ENCODE measurements around the gene B3GAT2.
"Not testable (repeated sequence)": the region's sequence is repeated elsewhere in the genome, so short reads cannot be mapped to it uniquely, and the experiment has no call there.

B3GAT2 gene, protein sequence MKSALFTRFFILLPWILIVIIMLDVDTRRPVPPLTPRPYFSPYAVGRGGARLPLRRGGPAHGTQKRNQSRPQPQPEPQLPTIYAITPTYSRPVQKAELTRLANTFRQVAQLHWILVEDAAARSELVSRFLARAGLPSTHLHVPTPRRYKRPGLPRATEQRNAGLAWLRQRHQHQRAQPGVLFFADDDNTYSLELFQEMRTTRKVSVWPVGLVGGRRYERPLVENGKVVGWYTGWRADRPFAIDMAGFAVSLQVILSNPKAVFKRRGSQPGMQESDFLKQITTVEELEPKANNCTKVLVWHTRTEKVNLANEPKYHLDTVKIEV

DNA sequence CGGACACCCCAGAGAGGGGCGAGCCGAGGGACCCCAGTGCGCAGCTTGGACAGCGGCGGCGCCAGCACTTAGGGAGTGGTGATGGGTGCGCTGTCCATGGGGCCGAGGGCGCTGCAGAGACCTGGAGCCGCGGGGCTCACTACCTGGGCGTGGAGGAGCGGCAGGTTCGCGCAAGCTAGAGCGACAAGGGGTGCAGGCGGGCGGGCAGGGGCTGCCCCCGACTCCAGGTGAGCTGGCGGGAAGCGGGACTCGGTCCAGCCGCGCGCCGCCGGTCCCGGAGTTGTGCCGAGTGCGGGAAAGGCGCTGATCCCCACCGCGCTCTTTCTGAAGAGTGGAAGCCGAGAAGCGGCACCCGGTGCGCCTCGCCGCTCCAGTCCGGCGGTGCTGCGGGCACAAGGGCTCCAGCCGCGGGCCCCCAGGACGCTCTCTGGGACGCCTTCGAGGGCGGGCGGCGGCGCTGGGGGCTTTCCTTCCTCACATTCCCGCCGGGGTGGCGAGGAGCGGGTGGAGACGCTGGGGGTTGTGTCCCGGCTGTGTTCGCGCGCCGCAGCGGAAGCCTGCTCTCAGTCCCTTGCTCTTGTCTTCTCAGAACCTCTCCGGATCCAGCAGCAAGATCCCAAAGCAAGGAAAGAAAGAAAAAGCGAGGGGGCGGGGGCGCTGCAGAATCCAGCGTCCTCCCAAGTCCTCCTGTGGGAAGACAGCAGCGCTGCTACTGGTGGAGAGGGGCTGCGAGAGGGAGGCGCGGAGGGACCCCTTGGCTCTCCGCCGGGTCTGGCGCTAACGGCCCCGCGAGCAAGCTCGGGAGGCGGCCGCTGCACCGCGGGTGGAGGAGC, at the start of gene B3GAT2:
B3GAT2 (minus strand) TSS at position 610 of the 833 bp plus-strand sequence. CDS start 631 bp downstream, outside the sequence.
- peak; percentile 9 for DNase-seq

DNA sequence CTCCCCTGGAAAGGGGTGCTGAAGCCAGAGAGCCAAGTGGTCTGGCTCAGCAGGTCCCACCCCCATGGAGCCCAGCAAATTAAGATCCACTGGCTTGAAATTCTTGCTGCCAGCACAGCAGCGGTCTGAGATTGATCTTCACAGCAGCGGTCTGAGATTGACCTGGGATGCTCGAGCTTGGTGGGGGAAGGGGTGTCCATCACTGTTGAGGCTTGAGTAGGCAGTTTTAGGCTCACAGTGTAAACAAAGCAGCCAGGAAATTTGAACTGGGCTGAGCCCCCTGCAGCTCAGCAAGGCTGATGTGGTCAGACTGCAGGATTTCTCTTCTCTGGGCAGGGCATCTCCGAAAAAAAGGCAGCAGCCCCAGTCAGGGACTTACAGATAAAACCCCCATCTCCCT, 41.3 kb upstream of the B3GAT2 start:
- no peak for DNase-seq

DNA sequence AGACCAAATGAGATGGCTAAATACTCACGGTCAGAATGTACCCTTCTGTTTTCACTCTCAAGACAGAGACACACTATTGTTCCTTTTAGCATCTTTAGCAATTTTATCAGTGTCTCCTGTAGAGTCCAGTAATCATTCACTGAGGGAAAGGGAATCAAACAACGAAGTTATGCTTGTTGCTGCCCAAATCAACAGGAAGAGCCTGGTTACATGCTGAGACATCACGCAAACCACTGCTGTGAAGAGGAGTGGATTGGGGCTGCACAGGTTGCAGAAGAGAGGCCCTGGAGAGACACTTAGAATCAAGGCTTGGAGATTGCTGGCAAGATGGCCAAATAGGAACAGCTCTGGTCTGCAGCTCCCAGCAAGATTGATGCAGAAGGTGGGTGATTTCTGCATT, 40.5 kb upstream of the B3GAT2 start:
- no peak for DNase-seq

DNA sequence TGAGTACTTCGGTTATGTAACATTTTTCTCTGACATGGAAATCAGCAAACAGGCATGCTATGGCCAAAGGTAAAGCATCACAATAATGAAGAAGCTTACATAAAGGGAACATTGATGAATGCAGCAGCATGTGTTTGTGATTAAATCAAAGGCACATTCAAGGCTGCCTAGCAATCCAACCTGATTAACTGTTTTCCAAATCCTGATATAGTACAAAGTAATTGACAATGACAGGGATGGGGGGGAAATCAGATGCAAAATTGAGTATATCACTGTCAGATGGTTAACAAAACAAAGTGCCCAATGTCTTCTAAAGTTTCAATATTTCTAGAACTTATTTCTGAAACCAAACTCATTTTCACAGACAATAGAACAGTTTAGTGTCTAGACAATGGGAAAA, 39.2 kb upstream of the B3GAT2 start:
- DNase-seq: no peak

DNA sequence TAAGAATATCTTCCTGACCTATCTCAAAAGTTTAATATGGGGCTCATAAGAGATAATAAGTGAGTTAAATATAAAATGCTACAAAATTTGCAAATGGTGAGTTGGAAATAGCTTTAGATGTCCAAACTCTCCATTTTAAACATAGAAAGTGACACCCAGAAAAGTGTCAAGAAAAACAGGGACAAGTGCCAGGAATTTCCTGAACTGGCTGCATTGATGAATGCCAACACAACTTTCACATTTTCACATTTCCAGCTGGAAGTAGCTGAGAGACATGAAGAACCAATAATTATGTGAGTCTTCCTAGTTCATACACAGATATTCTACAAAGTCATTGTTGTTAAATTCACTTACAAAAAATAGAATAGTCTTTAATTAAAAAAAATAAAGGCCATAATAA, 38.6 kb upstream of the B3GAT2 start:
- no peak for DNase-seq

DNA sequence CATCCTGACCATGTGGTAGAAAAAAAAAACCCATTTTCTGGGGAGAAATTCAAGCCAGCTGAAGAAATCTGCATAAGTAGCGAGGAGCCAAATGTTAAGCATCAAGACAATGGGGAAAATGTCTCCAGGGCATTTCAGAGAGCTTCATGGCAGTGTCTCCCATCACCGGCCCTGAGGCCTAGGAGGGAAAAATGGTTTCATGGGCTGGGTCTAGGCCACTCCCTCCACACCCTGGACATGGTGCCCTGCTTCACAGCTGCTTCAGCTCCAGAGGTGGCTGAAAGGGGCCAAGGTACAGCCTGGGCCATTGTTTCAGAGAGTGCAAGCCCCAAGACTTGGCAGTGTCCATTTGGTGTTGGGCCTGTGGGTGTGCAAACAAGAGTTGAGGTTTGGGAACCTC, 34.4 kb upstream of the B3GAT2 start:
- DNase-seq: no peak

DNA sequence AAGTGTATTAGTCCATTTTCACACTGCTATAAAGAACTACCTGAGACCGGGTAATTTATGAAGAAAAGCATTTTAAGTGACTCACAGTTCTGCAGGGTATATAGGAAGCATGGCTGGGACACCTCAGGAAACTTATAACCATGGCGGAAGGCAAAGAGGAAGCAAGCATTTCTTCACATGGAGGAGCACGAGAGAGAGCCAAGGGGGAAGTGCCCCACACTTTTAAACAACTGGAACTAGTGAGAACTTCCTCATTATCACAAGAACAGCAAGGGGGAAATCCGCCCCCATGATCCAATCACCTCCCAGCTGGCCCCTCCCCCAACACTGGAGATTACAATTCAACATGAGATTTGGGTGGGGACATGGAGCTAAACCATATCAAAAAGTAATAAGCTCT, 28.3 kb upstream of the B3GAT2 start:
- DNase-seq: no peak

DNA sequence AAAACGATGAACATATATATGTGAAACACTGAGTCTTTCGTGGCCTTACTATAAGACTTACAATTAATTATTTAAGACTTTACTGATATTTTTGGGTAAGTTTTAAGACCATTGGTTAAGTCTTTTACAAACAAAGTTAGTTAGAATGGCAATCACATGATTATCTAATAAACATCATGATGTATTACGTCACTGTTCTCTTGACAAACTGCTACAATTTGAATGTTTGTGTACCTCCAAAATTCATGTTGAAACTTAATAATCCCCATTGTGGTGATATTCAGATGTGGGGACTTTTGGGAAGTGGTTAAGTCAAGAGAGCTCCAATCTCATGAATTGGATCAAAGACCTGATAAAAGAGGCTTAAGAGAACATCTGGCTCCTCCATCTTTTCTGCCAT, 25.9 kb upstream of the B3GAT2 start:
- no peak for DNase-seq

DNA sequence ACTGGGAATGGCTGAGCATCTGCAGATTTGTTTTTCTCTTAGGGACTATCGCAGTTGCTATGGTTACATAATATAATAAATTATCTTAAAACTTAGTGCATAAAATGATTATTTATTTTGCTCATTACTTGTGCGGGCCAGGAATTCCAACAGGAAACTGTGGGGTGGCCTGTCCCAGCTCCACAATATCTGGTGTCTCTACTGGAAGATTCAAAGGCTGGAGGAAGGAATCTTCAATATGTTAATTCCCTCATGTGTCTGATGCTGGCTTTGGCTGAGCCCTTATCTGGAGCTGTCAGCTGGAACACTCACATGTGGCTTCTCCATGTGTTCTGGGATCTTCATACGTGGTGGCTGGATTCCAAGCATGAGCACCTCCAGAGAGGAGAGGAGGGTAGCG, 23.9 kb upstream of the B3GAT2 start:
- DNase-seq: no peak

DNA sequence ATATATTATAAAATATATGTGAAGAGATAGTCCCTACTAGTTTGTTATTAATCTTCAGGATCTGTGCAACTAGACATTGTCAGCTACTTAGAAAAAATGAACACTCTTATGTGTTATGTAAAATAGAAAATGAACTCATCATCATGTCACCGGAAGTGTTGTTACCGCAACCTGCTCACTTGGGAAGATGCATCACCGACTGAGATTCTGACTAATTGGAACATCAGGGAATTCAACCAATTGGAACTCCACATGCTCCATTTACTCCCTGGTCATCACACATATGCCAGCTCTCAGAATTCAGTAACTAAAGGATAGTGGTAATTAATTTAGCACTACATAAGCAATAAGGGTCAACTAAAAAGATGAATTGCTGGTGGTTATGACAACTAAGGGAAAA, 16.7 kb upstream of the B3GAT2 start:
- no peak for DNase-seq

DNA sequence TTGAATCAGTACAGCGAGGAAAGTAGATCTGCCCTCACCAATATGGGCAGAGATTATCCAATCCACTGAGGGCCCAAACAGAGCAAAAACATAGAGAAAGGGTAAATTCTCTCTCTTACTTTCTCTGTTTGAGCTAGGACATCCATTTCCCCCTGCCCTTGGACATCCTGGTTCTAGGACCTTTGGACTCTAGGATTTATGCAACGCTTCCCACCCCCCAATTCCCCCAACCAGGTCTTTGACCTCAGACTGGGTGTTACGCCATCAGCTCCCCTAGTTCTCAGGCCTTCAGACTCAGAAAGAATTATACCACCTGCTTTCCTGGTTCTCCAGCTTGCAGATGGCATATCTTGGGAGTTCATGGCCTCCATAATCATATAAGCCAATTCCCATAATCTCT, 10.2 kb upstream of the B3GAT2 start:
- no peak for DNase-seq

DNA sequence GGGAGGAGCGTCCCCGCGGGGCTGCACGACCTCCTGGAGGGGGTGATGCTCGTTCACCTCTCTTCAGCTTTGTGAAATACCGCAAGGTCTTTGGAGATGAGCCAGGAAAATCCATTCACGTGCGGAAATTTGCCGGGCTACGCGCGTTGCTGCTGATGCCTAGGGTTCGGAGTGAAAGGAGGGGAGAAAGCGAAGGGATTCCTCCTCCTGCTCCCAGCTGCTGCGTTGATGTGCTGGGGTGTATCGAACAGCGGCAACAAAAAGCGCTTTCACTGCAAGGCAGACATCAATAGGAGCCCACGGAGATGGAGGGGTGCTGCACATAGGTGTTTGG, 391 bp upstream of the B3GAT2 start:
- DNase-seq: no peak

DNA sequence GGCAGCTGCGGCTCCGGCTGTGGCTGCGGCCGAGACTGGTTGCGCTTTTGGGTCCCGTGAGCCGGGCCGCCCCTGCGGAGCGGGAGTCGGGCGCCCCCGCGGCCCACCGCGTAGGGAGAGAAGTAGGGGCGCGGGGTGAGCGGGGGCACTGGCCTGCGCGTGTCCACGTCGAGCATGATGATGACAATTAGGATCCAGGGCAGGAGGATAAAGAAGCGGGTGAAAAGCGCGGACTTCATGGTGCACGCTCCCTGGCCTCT, 739 bp downstream of the B3GAT2 start:
- DNase-seq: no peak

DNA sequence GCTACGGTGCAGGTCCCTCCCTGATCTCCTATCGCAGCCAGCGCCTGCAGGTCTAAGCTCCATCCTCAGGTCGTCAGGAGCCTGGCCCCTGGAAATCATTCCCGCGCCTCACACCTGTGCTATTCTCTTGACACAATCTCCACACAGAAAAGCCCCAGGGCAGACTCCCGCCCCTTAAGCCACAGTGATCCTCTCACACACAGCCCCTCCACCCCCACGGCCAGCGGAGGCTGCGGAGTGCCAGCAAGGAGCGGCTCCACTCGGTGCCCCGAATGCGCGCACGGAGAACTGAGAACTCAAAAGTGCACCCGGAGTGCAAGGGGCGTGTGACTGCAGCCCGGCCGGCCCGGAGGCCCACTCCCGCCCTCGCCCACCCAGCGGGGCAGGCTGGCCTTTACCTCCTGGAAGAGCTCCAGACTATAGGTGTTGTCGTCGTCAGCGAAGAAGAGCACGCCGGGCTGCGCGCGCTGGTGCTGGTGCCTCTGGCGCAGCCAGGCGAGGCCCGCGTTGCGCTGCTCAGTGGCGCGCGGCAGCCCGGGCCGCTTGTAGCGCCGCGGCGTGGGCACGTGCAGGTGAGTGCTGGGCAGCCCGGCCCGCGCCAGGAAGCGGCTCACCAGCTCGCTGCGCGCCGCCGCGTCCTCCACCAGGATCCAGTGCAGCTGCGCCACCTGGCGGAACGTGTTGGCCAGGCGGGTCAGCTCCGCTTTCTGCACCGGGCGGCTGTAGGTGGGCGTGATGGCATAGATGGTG, 1.2 kb downstream of the B3GAT2 start:
- DNase-seq: peak; percentile 92 to 94

DNA sequence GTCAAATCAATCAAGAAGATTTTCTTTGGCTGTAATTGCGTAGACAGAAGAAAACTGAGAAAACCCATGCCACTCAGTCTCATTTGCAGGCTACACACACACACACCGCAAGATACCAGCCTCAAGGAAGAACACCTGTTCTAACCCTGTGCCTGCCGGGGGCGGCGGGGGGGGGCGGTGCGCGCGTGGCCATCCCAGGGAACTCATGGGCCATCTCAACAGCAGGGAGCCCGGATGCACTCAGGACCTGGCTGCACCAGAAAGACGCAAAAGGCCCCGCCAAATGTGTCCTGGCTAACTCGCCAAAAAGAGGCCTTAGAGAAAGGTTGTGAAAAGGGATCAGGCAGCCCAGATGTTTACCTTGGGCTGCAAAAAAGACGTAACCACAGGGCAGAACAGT, 2.1 kb downstream of the B3GAT2 start:
- no peak for DNase-seq

DNA sequence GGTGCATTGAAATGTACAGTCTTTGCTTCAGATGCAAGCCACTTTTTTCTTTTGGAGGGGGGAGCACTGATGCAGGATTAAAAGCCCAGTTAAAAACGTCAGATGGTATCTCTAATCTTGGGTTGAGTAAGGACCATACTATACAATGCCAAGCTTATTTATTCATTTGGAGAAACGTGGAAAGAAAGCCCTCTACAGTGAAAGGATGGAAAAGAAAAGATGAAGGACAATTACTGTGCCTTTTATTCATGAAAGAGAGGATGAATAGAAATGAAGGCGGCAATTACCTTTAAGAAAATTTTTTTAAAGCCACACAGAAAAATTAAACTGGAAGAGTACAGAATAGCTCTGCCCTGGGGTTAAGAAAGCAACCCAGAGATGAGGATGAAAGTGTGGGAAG, 2.7 kb downstream of the B3GAT2 start:
- DNase-seq: no peak

DNA sequence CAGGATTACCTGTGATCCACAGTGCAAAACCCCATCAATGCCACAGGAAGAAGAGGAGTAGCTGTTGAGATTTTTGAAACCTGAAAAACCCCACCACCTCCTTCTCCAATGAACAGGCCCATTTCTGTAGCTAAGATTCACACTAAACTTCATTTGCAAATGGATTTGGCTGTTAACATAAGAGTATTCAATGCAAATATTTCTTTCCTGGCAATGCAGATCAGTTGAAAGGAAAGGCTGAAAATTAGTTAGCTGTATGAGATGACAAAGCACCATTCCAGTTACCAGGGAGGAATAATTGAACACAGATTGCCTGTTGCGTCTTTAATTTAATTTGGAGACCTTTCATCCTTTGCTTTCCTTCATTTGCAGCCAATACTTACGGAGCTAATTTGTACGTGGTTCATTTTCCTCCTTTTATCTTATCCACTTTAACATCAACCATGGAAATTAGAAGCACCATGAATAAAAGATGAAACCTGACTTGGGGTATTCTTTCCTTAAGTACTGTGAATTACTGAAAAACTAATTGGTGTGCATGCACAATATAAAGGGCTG, 4.2 kb downstream of the B3GAT2 start:
- no peak for DNase-seq

DNA sequence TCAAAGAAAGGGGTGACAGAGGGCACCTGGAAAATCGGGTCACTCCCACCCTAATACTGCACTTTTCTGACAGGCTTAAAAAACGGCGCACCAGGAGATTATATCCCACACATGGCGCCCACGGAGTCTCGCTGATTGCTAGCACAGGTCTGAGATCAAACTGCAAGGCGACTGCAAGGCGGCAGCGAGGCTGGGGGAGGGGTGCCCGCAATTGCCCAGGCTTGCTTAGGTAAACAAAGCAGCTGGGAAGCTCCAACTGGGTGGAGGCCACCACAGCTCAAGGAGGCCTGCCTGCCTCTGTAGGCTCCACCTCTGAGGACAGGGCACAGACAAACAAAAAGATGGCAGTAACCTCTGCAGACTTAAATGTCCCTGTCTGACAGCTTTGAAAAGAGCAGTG, 12.5 kb downstream of the B3GAT2 start:
- DNase-seq: not testable (repeated sequence)

DNA sequence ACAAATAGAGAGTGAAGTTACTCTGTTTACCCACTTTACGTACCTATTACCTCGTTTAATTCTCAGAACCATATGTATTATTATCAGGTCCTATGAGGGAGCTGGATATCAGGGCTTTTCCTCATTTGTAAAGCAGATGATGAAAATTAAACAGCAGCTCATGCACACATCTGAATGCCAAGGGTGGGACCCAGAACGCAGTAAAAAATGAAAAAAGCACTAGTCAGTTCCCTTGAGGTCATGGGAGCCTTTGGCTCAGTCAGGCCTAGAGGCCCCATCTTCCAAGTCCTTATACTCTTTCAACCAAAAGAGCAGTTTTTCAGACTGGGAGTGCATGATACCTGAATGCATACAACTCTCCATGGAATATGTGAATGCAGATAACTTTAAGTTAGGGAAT, 23.0 kb downstream of the B3GAT2 start:
- no peak for DNase-seq

DNA sequence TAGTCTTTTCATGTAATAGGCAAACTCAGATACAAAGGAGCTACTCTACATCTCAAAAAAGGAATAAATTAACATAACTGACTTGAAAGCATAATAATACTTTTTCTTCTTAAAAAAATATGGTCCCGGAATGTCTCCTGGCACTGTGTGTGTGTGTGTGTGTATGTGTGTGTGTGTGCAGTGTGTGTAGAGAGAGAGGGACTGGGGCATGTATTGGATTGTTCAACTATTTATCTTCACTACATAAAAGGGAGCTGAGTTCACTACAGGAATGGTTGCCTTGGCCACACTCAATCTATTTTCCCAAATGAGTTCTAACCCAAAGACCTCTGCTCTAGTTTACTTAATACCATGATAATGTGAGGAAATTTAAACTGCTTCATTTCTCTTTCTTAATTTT, 51.1 kb downstream of the B3GAT2 start:
- no peak for DNase-seq

DNA sequence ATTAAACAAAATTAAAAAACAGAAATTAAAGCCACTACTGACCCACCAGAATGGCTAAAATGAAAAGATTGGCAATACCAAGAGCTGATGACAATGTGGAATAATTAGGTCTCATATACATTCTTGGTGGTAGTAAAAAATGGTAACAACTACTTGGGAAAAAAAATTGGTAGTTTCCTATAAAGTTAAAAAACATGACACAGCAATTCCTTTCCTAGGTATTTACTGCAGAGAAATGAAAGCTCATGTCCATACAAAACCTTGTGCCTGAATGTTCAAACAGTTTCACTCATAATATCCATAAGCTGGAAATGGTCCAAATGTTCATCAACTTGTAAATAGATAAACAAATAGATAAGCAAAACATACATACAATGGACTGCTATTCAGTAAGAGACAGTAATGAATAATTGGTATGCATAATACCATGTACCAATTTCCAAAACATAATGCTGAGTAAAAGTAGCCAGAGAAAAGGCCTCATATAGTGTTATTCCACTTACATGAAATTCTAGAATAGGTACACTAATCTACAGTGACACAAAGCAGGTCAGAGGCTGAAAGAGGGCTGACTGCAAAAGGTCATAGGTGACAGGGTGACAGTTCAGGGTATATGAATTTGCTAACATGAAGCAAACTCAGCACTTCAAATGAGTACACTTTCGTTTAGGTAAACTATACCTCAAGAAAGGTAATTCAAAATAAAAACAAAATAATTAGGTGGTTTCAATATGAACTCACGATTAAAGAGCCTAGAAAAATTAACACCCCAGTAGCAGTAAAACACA, 53.0 kb downstream of the B3GAT2 start:
- no peak for DNase-seq

DNA sequence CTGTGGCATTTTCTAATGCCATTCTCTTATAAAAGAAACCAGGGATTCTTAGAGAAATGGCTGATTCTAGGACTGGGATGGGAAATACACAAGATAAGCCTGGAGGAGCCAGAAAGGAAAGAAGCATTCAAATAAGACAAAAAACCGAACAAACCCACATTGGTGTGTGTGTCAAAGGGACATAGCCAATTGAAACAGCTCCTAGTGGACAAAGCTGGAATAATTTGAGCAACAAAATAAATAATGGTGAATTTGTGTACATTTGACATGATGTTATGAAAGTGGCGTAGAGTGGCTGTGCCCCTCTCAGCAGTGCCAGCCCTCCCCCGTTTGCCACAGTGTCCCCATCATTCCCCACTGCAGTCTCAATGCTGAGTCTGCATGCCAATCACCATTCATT, 55.5 kb downstream of the B3GAT2 start:
- DNase-seq: no peak

DNA sequence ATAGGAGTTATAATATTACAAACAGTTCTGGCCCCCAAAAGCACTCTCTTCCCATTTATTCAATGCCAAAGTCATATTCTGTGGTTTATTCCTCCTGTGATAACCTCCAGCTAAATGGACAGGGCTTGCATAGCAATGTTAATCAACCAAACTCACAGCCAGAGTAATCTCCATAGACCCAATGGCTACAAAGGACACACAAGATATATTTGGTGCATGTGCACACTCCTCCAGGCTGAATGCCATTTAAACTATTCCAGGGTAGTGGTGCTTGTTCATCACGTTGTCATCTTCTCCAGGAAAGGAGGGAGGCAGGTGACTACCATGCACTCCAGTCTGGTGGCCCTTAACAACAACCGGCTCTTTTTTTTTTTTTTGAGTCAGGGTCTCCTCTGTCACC, 56.8 kb downstream of the B3GAT2 start:
- DNase-seq: no peak

Measured in activated CD4-positive, alpha-beta T cell treated with anti-CD3 and anti-CD28 coated beads, Interleukin-2, amount 50 U/mL, for 48 hours (primary cell).